Endodermal cell (in vitro differentiated cells): ENCODE data around the gene FLT3. TPM values are rescaled to one million over a fixed set of nuclear protein-coding genes. Genes with fewer than 3 reads are reported as not detected.

Experiments used
- DNase-seq: peaks from one replicate; pipeline ENCODE4 v3.0.0-alpha.2; 2017
- H3K27ac ChIP-seq: 2 replicates; pipeline ENCODE4 v1.5.1; 2013; ENCODE audit warnings: mild to moderate bottlenecking, low read depth, low read length, moderate library complexity
- H3K27me3 ChIP-seq: 2 replicates; pipeline ENCODE4 v1.6.1; 2013; ENCODE audit warnings: mild to moderate bottlenecking, low read length, moderate library complexity; ENCODE audit not compliant: insufficient read depth, control insufficient read depth, poor library complexity, severe bottlenecking
- H3K36me3 ChIP-seq: 2 replicates; pipeline ENCODE4 v1.7.0; 2013; ENCODE audit warnings: mild to moderate bottlenecking, low read length, moderate library complexity; ENCODE audit not compliant: control insufficient read depth, insufficient read depth
- H3K4me1 ChIP-seq: one replicate; pipeline ENCODE4 v1.7.0; 2013; ENCODE audit warnings: low read length; ENCODE audit not compliant: control insufficient read depth, insufficient read depth
- H3K4me3 ChIP-seq: 2 replicates; pipeline ENCODE4 v1.5.1; 2013; ENCODE audit warnings: mild to moderate bottlenecking, low read length, moderate library complexity
- H3K9ac ChIP-seq: 2 replicates; pipeline ENCODE4 v1.6.1; 2013; ENCODE audit warnings: mild to moderate bottlenecking, low read length, moderate library complexity; ENCODE audit not compliant: poor library complexity, severe bottlenecking; ENCODE audit errors: extremely low read depth
- H3K9me3 ChIP-seq: 2 replicates; pipeline ENCODE4 v1.6.1; 2013; ENCODE audit warnings: mild to moderate bottlenecking, low read length, moderate library complexity; ENCODE audit not compliant: control insufficient read depth
- H3K27ac Mint-ChIP-seq: 2 replicates; pipeline ENCODE4 v1.8.0; 2020; ENCODE audit warnings: mixed read lengths
- H3K27me3 Mint-ChIP-seq: 2 replicates; pipeline ENCODE4 v1.8.0; 2021; ENCODE audit warnings: mild to moderate bottlenecking, mixed read lengths; ENCODE audit not compliant: insufficient read depth
- H3K36me3 Mint-ChIP-seq: 2 replicates; pipeline ENCODE4 v1.8.0; 2020; ENCODE audit warnings: low read depth, mixed read lengths
- H3K4me1 Mint-ChIP-seq: 2 replicates; pipeline ENCODE4 v1.8.0; 2020; ENCODE audit warnings: mixed read lengths
- H3K4me3 Mint-ChIP-seq: 2 replicates; pipeline ENCODE4 v1.8.0; 2020; ENCODE audit warnings: mild to moderate bottlenecking, moderate library complexity, mixed read lengths
- H3K9me3 Mint-ChIP-seq: 2 replicates; pipeline ENCODE4 v1.8.0; 2020; ENCODE audit warnings: mild to moderate bottlenecking, mixed read lengths
- WGBS, 2 experiments: methylation state at CpG; one replicate each; pipeline versions ENCODE4 v1.1.5 to v1.1.7; 2013; ENCODE audit warnings: missing lambda C conversion rate in 2 of 2, mixed read lengths in 1 of 2; ENCODE audit not compliant: insufficient coverage in 1 of 2, insufficient read length in 1 of 2; 5-methylcytosine and 5-hydroxymethylcytosine counted together
- total RNA-seq, 2 donors: library from RNA; stranded (reverse); fragmentation: NEBNext Ultra II Directional in 1 of 2; extraction: Animal tissue kit (Norgen Biotek cat#: 25700) in 1 of 2; gene quantifications; 2 replicates in 1 of 2; 3 replicates in 1 of 2; pipeline ENCODE4 v1.2.1, GENCODE V29; 2021
- TF ChIP-seq, protein P1 (sequence below): fragments of 200-600 bp; sonication (generic); conservative IDR thresholded peaks from 2 replicates; pipeline ENCODE4 v1.5.0; 2021; ENCODE audit warnings: antibody characterized with exemption, mild to moderate bottlenecking

The FLT3 gene
- total RNA-seq, 2 donors from 2014 or later = 0.09 to 0.13 TPM

DNA sequence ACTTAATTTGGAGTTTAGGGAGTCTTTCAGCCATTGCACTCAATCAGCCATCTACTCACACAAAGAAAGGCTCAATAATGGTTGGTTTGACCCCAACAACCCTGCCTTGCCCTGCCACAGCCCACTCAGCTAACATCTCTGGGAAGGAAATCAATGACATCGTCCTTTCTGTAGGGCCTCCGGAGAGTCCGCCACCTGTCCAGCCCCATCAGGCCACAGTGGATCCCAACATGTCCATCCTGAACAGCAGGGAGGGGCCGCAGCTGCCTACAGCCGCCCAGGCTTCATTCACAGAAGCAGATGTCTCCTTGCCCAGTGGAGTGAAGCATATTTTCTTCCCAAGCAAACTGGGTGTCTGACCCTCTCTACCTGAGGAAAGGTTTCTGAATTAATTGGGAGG, 127.1 kb downstream of the FLT3 start:
- Histone ChIP-seq H3K36me3 (no peaks in the 10 kb centered on the region), H3K9me3 (no peaks in the 10 kb centered on the region), H3K27me3 (peaks cover 100% of the 10 kb centered on the region), H3K9ac (no peak overlapping the region), H3K4me3 (no peak overlapping the region), H3K4me1 (no peaks in the 10 kb centered on the region), H3K27ac (no peak overlapping the region)
- DNase-seq = no peak
- H3K36me3 Mint-ChIP-seq = no peaks in the 10 kb centered on the region
- peaks cover 100% of the 10 kb centered on the region for H3K27me3 Mint-ChIP-seq
- H3K4me3 Mint-ChIP-seq = no peak overlapping the region
- H3K4me1 Mint-ChIP-seq = peaks cover 13% of the 10 kb centered on the region
- WGBS, 2 experiments = 49 to 80% methylated on average over 1 to 5 of the region's 5 CpGs
- TF ChIP-seq, protein P1, sequence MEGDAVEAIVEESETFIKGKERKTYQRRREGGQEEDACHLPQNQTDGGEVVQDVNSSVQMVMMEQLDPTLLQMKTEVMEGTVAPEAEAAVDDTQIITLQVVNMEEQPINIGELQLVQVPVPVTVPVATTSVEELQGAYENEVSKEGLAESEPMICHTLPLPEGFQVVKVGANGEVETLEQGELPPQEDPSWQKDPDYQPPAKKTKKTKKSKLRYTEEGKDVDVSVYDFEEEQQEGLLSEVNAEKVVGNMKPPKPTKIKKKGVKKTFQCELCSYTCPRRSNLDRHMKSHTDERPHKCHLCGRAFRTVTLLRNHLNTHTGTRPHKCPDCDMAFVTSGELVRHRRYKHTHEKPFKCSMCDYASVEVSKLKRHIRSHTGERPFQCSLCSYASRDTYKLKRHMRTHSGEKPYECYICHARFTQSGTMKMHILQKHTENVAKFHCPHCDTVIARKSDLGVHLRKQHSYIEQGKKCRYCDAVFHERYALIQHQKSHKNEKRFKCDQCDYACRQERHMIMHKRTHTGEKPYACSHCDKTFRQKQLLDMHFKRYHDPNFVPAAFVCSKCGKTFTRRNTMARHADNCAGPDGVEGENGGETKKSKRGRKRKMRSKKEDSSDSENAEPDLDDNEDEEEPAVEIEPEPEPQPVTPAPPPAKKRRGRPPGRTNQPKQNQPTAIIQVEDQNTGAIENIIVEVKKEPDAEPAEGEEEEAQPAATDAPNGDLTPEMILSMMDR = no peak
- H3K27ac Mint-ChIP-seq = no peak overlapping the region
- no peaks in the 10 kb centered on the region for H3K9me3 Mint-ChIP-seq

DNA sequence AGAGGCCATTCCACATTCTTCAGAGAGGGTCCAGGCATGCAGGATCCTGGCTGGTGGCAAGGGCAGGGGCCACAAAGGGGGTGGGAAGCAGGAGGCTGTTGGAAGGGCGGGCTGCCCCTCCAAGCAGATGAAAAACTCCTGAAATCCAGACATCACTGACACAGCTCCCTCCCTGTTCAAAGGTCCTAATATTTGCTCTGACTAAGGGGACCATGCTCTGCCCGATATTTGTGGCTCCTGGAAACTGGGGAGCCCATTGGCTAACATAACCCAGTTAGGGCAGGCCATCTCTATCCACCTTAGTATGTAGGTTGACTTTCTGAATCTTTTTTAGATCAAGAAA, 127.9 kb downstream of the FLT3 start:
- Mint-ChIP-seq H3K9me3 (no peaks in the 10 kb centered on the region), H3K4me3 (no peak overlapping the region), H3K27me3 (peaks cover 100% of the 10 kb centered on the region), H3K36me3 (no peaks in the 10 kb centered on the region), H3K27ac (no peak overlapping the region), H3K4me1 (peaks cover 15% of the 10 kb centered on the region)
- Histone ChIP-seq H3K36me3 (no peaks in the 10 kb centered on the region), H3K9me3 (no peaks in the 10 kb centered on the region), H3K27me3 (peaks cover 100% of the 10 kb centered on the region), H3K4me1 (no peaks in the 10 kb centered on the region), H3K4me3 (no peak overlapping the region), H3K9ac (no peak overlapping the region), H3K27ac (no peak overlapping the region)
- DNase-seq = no peak
- WGBS, 2 experiments = 64 to 67% methylated on average over 1 to 2 of the region's 2 CpGs
- TF ChIP-seq, protein P1 = no peak

DNA sequence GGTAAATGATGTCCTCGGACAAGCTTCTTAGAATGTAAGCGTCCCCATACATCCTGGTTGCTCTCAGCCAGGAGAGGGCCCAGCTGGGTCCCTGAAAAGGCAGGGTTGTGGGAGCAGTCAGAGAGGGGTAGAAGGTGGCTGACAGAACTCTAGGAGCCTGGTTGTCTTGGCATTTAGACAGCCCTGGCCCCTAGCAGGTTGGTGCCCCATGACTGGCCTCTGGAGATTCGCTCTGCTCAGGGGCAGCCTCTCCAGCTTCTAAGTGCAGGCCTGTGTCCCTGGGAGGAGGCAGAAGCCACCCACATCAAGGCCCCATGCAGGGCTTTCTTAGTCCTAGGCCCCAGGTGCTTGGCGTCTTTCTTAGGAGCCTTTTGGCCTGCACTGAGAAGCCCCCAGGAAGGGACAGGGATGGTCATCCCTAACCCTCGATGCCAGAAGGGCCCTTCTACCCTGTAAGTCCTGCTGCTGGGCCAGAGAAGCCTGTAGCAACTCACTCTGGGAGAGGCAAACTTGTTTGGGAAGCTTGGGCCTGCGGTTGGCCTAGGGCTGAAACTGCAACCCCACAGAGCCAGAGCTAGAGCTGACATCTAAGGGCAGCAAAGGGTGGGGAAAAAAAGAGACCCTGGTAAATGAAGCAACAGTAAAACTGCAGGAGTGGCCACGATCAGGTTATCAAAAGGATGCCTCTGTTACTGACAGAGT, 128.4 kb downstream of the FLT3 start:
- H3K27me3 Mint-ChIP-seq = peaks cover 100% of the 10 kb centered on the region
- Histone ChIP-seq H3K9ac (no peak overlapping the region), H3K9me3 (no peaks in the 10 kb centered on the region), H3K4me3 (no peak overlapping the region), H3K4me1 (no peaks in the 10 kb centered on the region), H3K36me3 (no peaks in the 10 kb centered on the region), H3K27me3 (peaks cover 100% of the 10 kb centered on the region), H3K27ac (no peak overlapping the region)
- no peak overlapping the region for H3K4me3 Mint-ChIP-seq
- H3K4me1 Mint-ChIP-seq = peaks cover 14% of the 10 kb centered on the region
- no peak for DNase-seq
- H3K9me3 Mint-ChIP-seq = no peaks in the 10 kb centered on the region
- no peak overlapping the region for H3K27ac Mint-ChIP-seq
- H3K36me3 Mint-ChIP-seq = no peaks in the 10 kb centered on the region
- TF ChIP-seq, protein P1 = no peak
- WGBS, 2 experiments = 36 to 44% methylated on average over 6 to 7 of the region's 7 CpGs
